Measurements from ENCODE around the gene CRYBB1.

Gene CRYBB1

DNA sequence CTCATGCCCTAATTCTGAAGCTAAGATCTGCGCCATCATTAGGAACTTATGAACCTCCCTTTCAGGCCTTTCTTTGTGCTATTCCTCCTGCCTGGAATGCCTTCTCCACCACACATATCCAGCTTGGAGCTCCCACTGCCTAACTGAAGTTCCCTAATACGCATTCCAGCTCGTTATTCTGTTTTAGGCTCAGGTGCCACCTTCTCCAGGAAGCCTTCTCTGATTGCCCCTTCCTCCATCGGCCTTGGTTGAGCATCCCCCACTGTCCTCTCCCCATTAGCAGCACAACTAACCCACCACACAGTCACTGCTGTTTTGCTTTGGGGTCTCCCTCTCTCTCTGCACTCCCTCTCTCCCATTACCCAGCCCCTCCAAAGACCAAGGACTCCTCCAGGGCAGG lies 5.2 kb downstream of the CRYBB1 start:
- Histone ChIP-seq H3K27me3 (ENCODE audit: control insufficient read depth, low read length) (peaks cover 21% of the 10 kb centered on the region), H3K4me2 (ENCODE audit: low read length) (no peak overlapping the region), H3K4me1 (ENCODE audit: control insufficient read depth, low read length) (peaks cover 44% of the 10 kb centered on the region), H3F3A (ENCODE audit: control insufficient read depth, insufficient read depth) (0 out of 2 replicates have a peak, but pooled peaks cover 8% of the 10 kb centered on the region), H3K36me3 (ENCODE audit: control insufficient read depth, low read length) (no peaks in the 10 kb centered on the region), H3K79me2 (ENCODE audit: control insufficient read depth, low read length) (no peaks in the 10 kb centered on the region), H3K9me2 (replicated peaks; ENCODE audit: control insufficient read depth, low read length) (no peaks in the 10 kb centered on the region), H3K9me3 (ENCODE audit: control insufficient read depth, insufficient read depth, low read length) (no peaks in the 10 kb centered on the region), H3K4me3 (ENCODE audit: low read length) (no peak overlapping the region), H4K20me1 (ENCODE audit: control insufficient read depth, insufficient read depth, low read depth, low read length) (no peaks in the 10 kb centered on the region), H3K27ac (ENCODE audit: low read depth, low read length) (no peak overlapping the region)
- TF ChIP-seq EZH2phosphoT487 (IDR thresholded peaks at IDR 0.05; ENCODE audit: borderline replicate concordance, low read length) (no peak), CTCF (IDR thresholded peaks at IDR 0.05; ENCODE audit: low read depth, low read length, poor library complexity, severe bottlenecking) (no peak)

DNA sequence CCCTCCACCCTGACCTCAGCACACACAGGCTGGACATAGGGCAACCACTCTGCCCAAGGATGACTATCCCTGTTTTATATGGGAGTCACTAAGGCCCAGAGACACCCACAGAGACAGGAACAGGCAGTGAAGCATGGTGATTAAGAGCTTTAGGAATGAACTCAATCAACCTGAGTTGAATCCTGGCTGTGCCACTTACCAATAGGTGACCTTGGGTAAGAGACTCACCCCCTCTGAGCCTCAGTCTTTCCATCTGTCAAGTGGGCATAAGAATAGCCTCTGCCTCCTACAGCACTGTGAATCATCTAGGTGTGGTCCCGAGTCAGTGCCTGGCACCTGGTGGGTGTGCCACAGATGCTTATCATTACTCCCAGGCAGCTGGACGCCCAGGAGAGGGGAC lies 6.8 kb downstream of the CRYBB1 start:
- Histone ChIP-seq H4K20me1 (ENCODE audit: control insufficient read depth, insufficient read depth, low read depth, low read length) (no peaks in the 10 kb centered on the region), H3K4me2 (ENCODE audit: low read length) (no peak overlapping the region), H3K4me3 (ENCODE audit: low read length) (no peak overlapping the region), H3F3A (ENCODE audit: control insufficient read depth, insufficient read depth) (no peaks in the 10 kb centered on the region), H3K27ac (ENCODE audit: low read depth, low read length) (no peak overlapping the region), H3K36me3 (ENCODE audit: control insufficient read depth, low read length) (no peaks in the 10 kb centered on the region), H3K27me3 (ENCODE audit: control insufficient read depth, low read length) (peaks cover 21% of the 10 kb centered on the region), H3K9me2 (replicated peaks; ENCODE audit: control insufficient read depth, low read length) (no peaks in the 10 kb centered on the region), H3K79me2 (ENCODE audit: control insufficient read depth, low read length) (no peaks in the 10 kb centered on the region), H3K9me3 (ENCODE audit: control insufficient read depth, insufficient read depth, low read length) (no peaks in the 10 kb centered on the region), H3K4me1 (ENCODE audit: control insufficient read depth, low read length) (peaks cover 28% of the 10 kb centered on the region)
- TF ChIP-seq EZH2phosphoT487 (IDR thresholded peaks at IDR 0.05; ENCODE audit: borderline replicate concordance, low read length) (no peak), CTCF (IDR thresholded peaks at IDR 0.05; ENCODE audit: low read depth, low read length, poor library complexity, severe bottlenecking) (no peak)

- Histone ChIP-seq H3K36me3 (ENCODE audit: control insufficient read depth, low read length) (no peaks in the 10 kb centered on the region), H3K4me1 (ENCODE audit: control insufficient read depth, low read length) (peaks cover 21% of the 10 kb centered on the region), H3K4me2 (ENCODE audit: low read length) (0 out of 2 replicates have a peak overlapping the region, but pooled peaks have one; percentile 17), H3K9me3 (ENCODE audit: control insufficient read depth, insufficient read depth, low read length) (no peaks in the 10 kb centered on the region), H3K4me3 (ENCODE audit: low read length) (no peak overlapping the region), H3K9me2 (replicated peaks; ENCODE audit: control insufficient read depth, low read length) (no peaks in the 10 kb centered on the region), H3K27ac (ENCODE audit: low read depth, low read length) (no peak overlapping the region), H3K27me3 (ENCODE audit: control insufficient read depth, low read length) (peaks cover 21% of the 10 kb centered on the region), H4K20me1 (ENCODE audit: control insufficient read depth, insufficient read depth, low read depth, low read length) (no peaks in the 10 kb centered on the region), H3F3A (ENCODE audit: control insufficient read depth, insufficient read depth) (no peaks in the 10 kb centered on the region), H3K79me2 (ENCODE audit: control insufficient read depth, low read length) (no peaks in the 10 kb centered on the region)
- TF ChIP-seq EZH2phosphoT487 (IDR thresholded peaks at IDR 0.05; ENCODE audit: borderline replicate concordance, low read length) (no peak), CTCF (IDR thresholded peaks at IDR 0.05; ENCODE audit: low read depth, low read length, poor library complexity, severe bottlenecking) (no peak)
Measured at GRCh38 chr22:26610072-26610958, 7.5 kb downstream of the CRYBB1 start.
